GM23338 (cell line): ENCODE data around the gene LEFTY1. TPM values are rescaled to one million over a fixed set of nuclear protein-coding genes. Genes with fewer than 3 reads are reported as not detected.

Source experiments
- ATAC-seq: fragments of 200-7000 bp; cut with Tn5 transposase; 3 replicates; pipeline ENCODE4 v1.9.1; 2020
- DNase-seq: peaks from one replicate; pipeline ENCODE4 v3.0.0-alpha.2; 2015; ENCODE audit warnings: low spot score
- H2AFZ ChIP-seq: fragments of 200-600 bp; sonication (generic); 2 replicates; pipeline ENCODE4 v1.8.0; 2016; ENCODE audit warnings: antibody characterized with exemption, mild to moderate bottlenecking, moderate library complexity
- H3F3A ChIP-seq: fragments of 200-600 bp; sonication (generic); replicated peaks from 2 replicates; pipeline ENCODE4 v1.8.0; 2017; ENCODE audit warnings: antibody characterized with exemption, mixed run types, low read depth
- H3K27ac ChIP-seq: fragments of 200-600 bp; sonication (generic); 2 replicates; pipeline ENCODE4 v1.6.1; 2016; ENCODE audit warnings: low read depth
- H3K27me3 ChIP-seq: fragments of 200-600 bp; sonication (generic); 2 replicates; pipeline ENCODE4 v1.8.0; 2016; ENCODE audit warnings: mild to moderate bottlenecking, mixed run types, moderate library complexity; ENCODE audit not compliant: insufficient read depth
- H3K36me3 ChIP-seq: fragments of 200-600 bp; sonication (generic); 2 replicates; pipeline ENCODE4 v1.8.0; 2016; ENCODE audit warnings: mild to moderate bottlenecking; ENCODE audit not compliant: insufficient read depth
- H3K4me1 ChIP-seq: fragments of 200-600 bp; sonication (generic); 2 replicates; pipeline ENCODE4 v1.8.0; 2016; ENCODE audit warnings: mild to moderate bottlenecking, moderate library complexity; ENCODE audit not compliant: insufficient read depth
- H3K4me2 ChIP-seq: fragments of 200-600 bp; sonication (generic); 2 replicates; pipeline ENCODE4 v1.7.1; 2017; ENCODE audit warnings: mixed run types
- H3K4me3 ChIP-seq: fragments of 200-600 bp; sonication (generic); 2 replicates; pipeline ENCODE4 v1.6.1; 2016; ENCODE audit warnings: mixed run types
- H3K79me2 ChIP-seq: fragments of 200-600 bp; sonication (generic); replicated peaks from 2 replicates; pipeline ENCODE4 v1.8.0; 2017; ENCODE audit warnings: mild to moderate bottlenecking; ENCODE audit not compliant: insufficient read depth
- H3K9me2 ChIP-seq: fragments of 200-600 bp; sonication (generic); 2 replicates; pipeline ENCODE4 v1.8.0; 2017; ENCODE audit not compliant: insufficient read depth
- H4K20me1 ChIP-seq: fragments of 200-600 bp; sonication (generic); replicated peaks from 2 replicates; pipeline ENCODE4 v1.8.0; 2017; ENCODE audit warnings: mild to moderate bottlenecking; ENCODE audit not compliant: insufficient read depth
- H3K27ac Mint-ChIP-seq: 2 replicates; pipeline ENCODE4 v1.8.0; 2020; ENCODE audit warnings: inconsistent platforms, mild to moderate bottlenecking, moderate library complexity, mixed read lengths
- H3K27me3 Mint-ChIP-seq: 3 replicates; pipeline ENCODE4 v1.8.0; 2022; ENCODE audit warnings: low read depth, mild to moderate bottlenecking, moderate library complexity, mixed read lengths, inconsistent platforms; ENCODE audit not compliant: insufficient read depth, poor library complexity
- H3K36me3 Mint-ChIP-seq: 3 replicates; pipeline ENCODE4 v1.8.0; 2021; ENCODE audit warnings: low read depth, mild to moderate bottlenecking, inconsistent platforms, moderate library complexity, mixed read lengths
- H3K4me1 Mint-ChIP-seq: 3 replicates; pipeline ENCODE4 v1.8.0; 2020; ENCODE audit warnings: mild to moderate bottlenecking, inconsistent platforms, mixed read lengths
- H3K4me3 Mint-ChIP-seq: 3 replicates; pipeline ENCODE4 v1.8.0; 2021; ENCODE audit warnings: moderate library complexity, mild to moderate bottlenecking, inconsistent platforms, mixed read lengths
- H3K9me3 Mint-ChIP-seq: 3 replicates; pipeline ENCODE4 v1.8.0; 2020; ENCODE audit warnings: moderate library complexity, mild to moderate bottlenecking, inconsistent platforms, mixed read lengths
- CREB1 ChIP-seq: fragments of 250-450 bp; sonication (Bioruptor Pico); IDR thresholded peaks from 2 replicates; pipeline ENCODE4 v1.5.0; 2020; ENCODE audit warnings: low read depth, mild to moderate bottlenecking, moderate library complexity
- CTCF ChIP-seq, 2 experiments: fragments of 200-600 bp in 1 of 2; sonication (generic) in 1 of 2; conservative IDR thresholded peaks; 2 replicates each; pipeline versions ENCODE4 v1.5.1 to v1.6.1; 2016 to 2017; ENCODE audit warnings: antibody characterized with exemption in 2 of 2, low read depth in 2 of 2, mild to moderate bottlenecking in 2 of 2, moderate library complexity in 1 of 2
- ETS1 ChIP-seq: IDR thresholded peaks from 2 replicates; pipeline ENCODE4 v1.6.1; 2016; ENCODE audit warnings: antibody characterized with exemption
- EZH2phosphoT487 ChIP-seq: fragments of 200-600 bp; sonication (generic); IDR thresholded peaks from one replicate; pipeline ENCODE4 v1.8.1; 2018; ENCODE audit warnings: antibody characterized with exemption; ENCODE audit not compliant: unreplicated experiment
- JUNB ChIP-seq: IDR thresholded peaks from one replicate; pipeline ENCODE4 v1.6.1; 2016; ENCODE audit warnings: antibody characterized with exemption; ENCODE audit not compliant: unreplicated experiment
- POLR2AphosphoS5 ChIP-seq: IDR thresholded peaks from 2 replicates; pipeline ENCODE4 v1.6.1; 2016; ENCODE audit warnings: antibody characterized with exemption, low read depth
- ZNF114 ChIP-seq: fragments of 250-450 bp; sonication (Bioruptor Pico); IDR thresholded peaks from 2 replicates; pipeline ENCODE4 v1.5.0; 2020; ENCODE audit warnings: mild to moderate bottlenecking, moderate library complexity
- ZNF331 ChIP-seq: fragments of 250-450 bp; sonication (Bioruptor Pico); IDR thresholded peaks from 2 replicates; pipeline ENCODE4 v1.5.0; 2020; ENCODE audit warnings: low read depth, mild to moderate bottlenecking, moderate library complexity
- ZNF462 ChIP-seq: fragments of 250-450 bp; sonication (Bioruptor Pico); IDR thresholded peaks from 2 replicates; pipeline ENCODE4 v1.5.0; 2020; ENCODE audit warnings: mild to moderate bottlenecking, moderate library complexity
- polyA plus RNA-seq: library from polyadenylated mRNA; unstranded; fragments of >200 nt; fragmentation: Nextera tagmentation; extraction: Ambion mirVana; gene quantifications from 2 replicates; pipeline ENCODE4 v1.2.1, GENCODE V29; 2016
- total RNA-seq: library from RNA; depleted of rRNA; stranded (reverse); fragments of >200 nt; shearing (Covaris generic); gene quantifications from 2 replicates; pipeline ENCODE4 v1.2.3, GENCODE V29; 2014

Gene LEFTY1
- total and polyA plus RNA-seq, 2 experiments from 2014 or later = 27.5 to 65.4 TPM

- Histone ChIP-seq H3K4me2 (peak within 1 kb of the TSS; percentile 96), H3K36me3 (0 out of 2 replicates have a peak, but pooled peaks cover under 1% of the 10 kb centered on the region), H3K9me2 (no peaks in the 10 kb centered on the region), H2AFZ (peak within 1 kb of the TSS; percentile 66), H4K20me1 (peaks cover 11% of the 10 kb centered on the region), H3K4me1 (peaks cover 31% of the 10 kb centered on the region), H3K4me3 (peak within 1 kb of the TSS; percentile 94), H3K27ac (peak within 1 kb of the TSS; percentile 93), H3K27me3 (no peaks in the 10 kb centered on the region), H3K79me2 (peaks cover 51% of the 10 kb centered on the region), H3F3A (0 out of 2 replicates have a peak, but pooled peaks cover 11% of the 10 kb centered on the region)
- Mint-ChIP-seq H3K27me3 (peaks cover 24% of the 10 kb centered on the region), H3K4me1 (peaks cover 45% of the 10 kb centered on the region), H3K27ac (peak within 1 kb of the TSS; percentile 88; the same call in 1 of the 2 replicates), H3K4me3 (peak within 1 kb of the TSS; percentile 84), H3K9me3 (no peaks in the 10 kb centered on the region), H3K36me3 (peaks cover 16% of the 10 kb centered on the region)
- ATAC-seq (peak; percentile 73), DNase-seq (peak; percentile 92)
- TF ChIP-seq POLR2AphosphoS5 (peak; percentile 72), ZNF331 (CRISPR knock-in tag) (no peak), EZH2phosphoT487 (no peak), CTCF (conservative IDR thresholded peaks at IDR 0.05; ENCODE audit: low read depth in 2 of 2) (peak in 1 of 2 experiments; percentile 26; a peak in 1 of 4 replicates)
These were observed 6.8 kb downstream of the LEFTY1 start, which contains the start of gene TMEM63A for GRCh38 chr1:225881959-225882693. TMEM63A (minus strand) TSS chr1:225882380; CDS start chr1:225877580, 4,800 bp downstream.

GRCh38 chr1:225881081-225881958 lies 7.6 kb downstream of the LEFTY1 start:
- Histone ChIP-seq H3K4me1 (peaks cover 31% of the 10 kb centered on the region), H3K4me3 (peak overlapping the region; percentile 94), H3K27ac (peak overlapping the region; percentile 93), H3K27me3 (no peaks in the 10 kb centered on the region), H3K9me2 (no peaks in the 10 kb centered on the region), H2AFZ (no peak overlapping the region), H3K79me2 (peaks cover 59% of the 10 kb centered on the region), H3K36me3 (peaks cover 9% of the 10 kb centered on the region; the same call in 1 of the 2 replicates), H4K20me1 (peaks cover 11% of the 10 kb centered on the region), H3K4me2 (peak overlapping the region; percentile 96), H3F3A (0 out of 2 replicates have a peak, but pooled peaks cover 9% of the 10 kb centered on the region)
- peaks cover 22% of the 10 kb centered on the region for H3K36me3 Mint-ChIP-seq
- ATAC-seq (peak; percentile 10), DNase-seq (peak; percentile 58)
- H3K4me1 Mint-ChIP-seq = peaks cover 42% of the 10 kb centered on the region
- peak overlapping the region; percentile 84 for H3K4me3 Mint-ChIP-seq
- H3K27me3 Mint-ChIP-seq = peaks cover 28% of the 10 kb centered on the region
- no peaks in the 10 kb centered on the region for H3K9me3 Mint-ChIP-seq
- H3K27ac Mint-ChIP-seq = peak overlapping the region; percentile 88; the same call in 1 of the 2 replicates
- TF ChIP-seq EZH2phosphoT487 (no peak), CREB1 (CRISPR knock-in tag) (no peak), ZNF462 (CRISPR knock-in tag) (no peak), JUNB (no peak), ZNF114 (CRISPR knock-in tag) (no peak), ETS1 (no peak), POLR2AphosphoS5 (no peak)
